ENCODE results near the gene CCDC146. TPM values are rescaled to one million over a fixed set of nuclear protein-coding genes. Genes with fewer than 3 reads are reported as not detected.

CCDC146 gene
- total and polyA plus RNA-seq, 10 of the 15 experiments (the other 5 are each of a cell fraction or from before 2014, with no cell fraction given) = 0.28 to 5.3 (median 1.3) TPM

DNA sequence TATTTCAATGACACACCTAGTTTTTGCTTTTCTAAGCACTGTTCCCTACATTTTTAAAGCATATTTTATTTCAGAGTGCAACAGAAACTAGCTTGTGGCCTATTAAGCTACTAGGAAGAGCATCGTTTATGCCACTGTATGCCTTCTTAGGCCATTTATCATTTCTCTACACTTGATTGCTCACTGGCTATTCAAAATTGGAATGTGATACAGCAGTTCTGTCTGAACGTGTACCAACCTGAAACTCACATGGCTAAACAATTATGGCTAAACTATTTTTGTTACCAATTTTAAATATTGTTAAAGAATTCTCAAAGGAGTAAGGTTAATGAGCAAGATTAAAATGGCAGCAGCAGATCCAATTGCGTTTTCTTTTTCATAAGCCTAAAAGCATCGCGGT is 188.6 kb downstream of the CCDC146 start:
- Histone ChIP-seq H3K79me2 (ENCODE audit: control insufficient read depth, insufficient read depth, low read length) (no peaks in the 10 kb centered on the region), H3K4me1 (ENCODE audit: control insufficient read depth, insufficient read depth, low read length) (no peaks in the 10 kb centered on the region), H3K4me2 (ENCODE audit: control insufficient read depth, insufficient read depth) (no peak overlapping the region), H2AFZ (ENCODE audit: control insufficient read depth, low read depth, low read length) (no peak overlapping the region), H3K27me3 (replicated peaks in 1 of 2; ENCODE audit: control insufficient read depth in 2 of 2, insufficient read depth in 2 of 2, low read length in 1 of 2) (no peaks in the 10 kb centered on the region), H3K9me3 (replicated peaks; ENCODE audit: control insufficient read depth, insufficient read depth, low read length) (no peaks in the 10 kb centered on the region), H3K36me3 (ENCODE audit: control insufficient read depth in 2 of 2, insufficient read depth in 2 of 2, low read length in 1 of 2) (peaks cover 3 to 4% of the 10 kb centered on the region in 2 experiments; a peak in 2 of 4 replicates), H3K9ac (ENCODE audit: control insufficient read depth, insufficient read depth, low read length) (no peak overlapping the region), H3K4me3 (no peak overlapping the region), H4K20me1 (ENCODE audit: control insufficient read depth, insufficient read depth) (no peaks in the 10 kb centered on the region), H3K27ac (ENCODE audit: control insufficient read depth, insufficient read depth) (no peak overlapping the region)
- intact Hi-C loops (cut with micrococcal nuclease; ENCODE audit: unreplicated experiment) = no loop called here
- BruUV-seq (replicated peaks) = no TSS peak
- CTCF ChIA-PET = interaction anchor here (0.9 to 1.1 kb wide), 3 partner anchors 8 to 15 kb away, joined by 3 to 4 read pairs (median 3); no protein-coding TSS in a partner anchor
- POLR2A ChIA-PET = no interaction called here
- WGBS (ENCODE audit: insufficient coverage, insufficient replicate concordance, low lambda C conversion rate, missing lambda C conversion rate) = 89% methylated on average over 5 of the region's 5 CpGs
- ATAC-seq (no peak), FAIRE-seq (no peak), DNase-seq (ENCODE audit: low read depth, low spot score) (no peak)
- RAD21 ChIA-PET (ENCODE audit: unreplicated experiment) = no interaction called here
- in situ Hi-C loops (cut with MboI) = no loop called here
- SMC1A ChIA-PET (ENCODE audit: uncharacterized antibody, unreplicated experiment) = interaction anchor here (1.0 kb wide), 1 partner anchor 277 kb away, joined by 3 read pairs; no protein-coding TSS in a partner anchor
- no peak for TF ChIP-seq TARDBP (IDR thresholded peaks at IDR 0.05; ENCODE audit: borderline replicate concordance)

DNA sequence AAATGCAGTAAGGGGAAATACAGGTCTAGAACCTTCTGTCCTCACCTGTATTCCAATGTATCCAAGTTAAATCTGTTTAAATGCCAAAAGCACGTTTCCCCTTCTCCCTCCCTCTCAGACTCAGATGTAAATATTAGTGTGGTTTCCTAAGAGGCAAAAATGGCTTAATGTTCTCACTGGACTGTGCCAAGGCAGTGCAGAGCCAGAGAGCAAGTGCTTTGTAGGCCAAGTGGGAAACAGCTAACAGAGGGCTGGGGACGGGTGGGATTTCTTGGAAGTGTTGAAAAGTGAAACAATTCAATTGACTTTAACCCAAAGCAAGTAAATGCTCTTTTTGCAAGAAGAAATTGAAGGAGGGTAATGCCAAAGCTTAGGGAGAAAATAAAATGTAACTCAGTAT is 190.7 kb downstream of the CCDC146 start:
- Histone ChIP-seq H2AFZ (ENCODE audit: control insufficient read depth, low read depth, low read length) (no peak overlapping the region), H4K20me1 (ENCODE audit: control insufficient read depth, insufficient read depth) (no peaks in the 10 kb centered on the region), H3K4me1 (ENCODE audit: control insufficient read depth, insufficient read depth, low read length) (no peaks in the 10 kb centered on the region), H3K4me2 (ENCODE audit: control insufficient read depth, insufficient read depth) (no peak overlapping the region), H3K9ac (ENCODE audit: control insufficient read depth, insufficient read depth, low read length) (no peak overlapping the region), H3K79me2 (ENCODE audit: control insufficient read depth, insufficient read depth, low read length) (no peaks in the 10 kb centered on the region), H3K27ac (ENCODE audit: control insufficient read depth, insufficient read depth) (no peak overlapping the region), H3K9me3 (replicated peaks; ENCODE audit: control insufficient read depth, insufficient read depth, low read length) (no peaks in the 10 kb centered on the region), H3K4me3 (no peak overlapping the region), H3K27me3 (replicated peaks in 1 of 2; ENCODE audit: control insufficient read depth in 2 of 2, insufficient read depth in 2 of 2, low read length in 1 of 2) (no peaks in the 10 kb centered on the region), H3K36me3 (ENCODE audit: control insufficient read depth in 2 of 2, insufficient read depth in 2 of 2, low read length in 1 of 2) (peaks cover 3 to 4% of the 10 kb centered on the region in 2 experiments; a peak in 2 of 4 replicates)
- TF ChIP-seq POU2F2 (IDR thresholded peaks at IDR 0.05; ENCODE audit: borderline replicate concordance, low read depth, low read length) (no peak), NFYB (IDR thresholded peaks at IDR 0.05; ENCODE audit: insufficient read depth, low read depth, low read length) (no peak), FOXM1 (IDR thresholded peaks at IDR 0.05; ENCODE audit: low read depth, low read length) (no peak)
- TF ChIP-seq, protein P1, sequence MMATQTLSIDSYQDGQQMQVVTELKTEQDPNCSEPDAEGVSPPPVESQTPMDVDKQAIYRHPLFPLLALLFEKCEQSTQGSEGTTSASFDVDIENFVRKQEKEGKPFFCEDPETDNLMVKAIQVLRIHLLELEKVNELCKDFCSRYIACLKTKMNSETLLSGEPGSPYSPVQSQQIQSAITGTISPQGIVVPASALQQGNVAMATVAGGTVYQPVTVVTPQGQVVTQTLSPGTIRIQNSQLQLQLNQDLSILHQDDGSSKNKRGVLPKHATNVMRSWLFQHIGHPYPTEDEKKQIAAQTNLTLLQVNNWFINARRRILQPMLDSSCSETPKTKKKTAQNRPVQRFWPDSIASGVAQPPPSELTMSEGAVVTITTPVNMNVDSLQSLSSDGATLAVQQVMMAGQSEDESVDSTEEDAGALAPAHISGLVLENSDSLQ (IDR thresholded peaks at IDR 0.05) = no peak
- ATAC-seq (no peak), FAIRE-seq (no peak), DNase-seq (ENCODE audit: low read depth, low spot score) (no peak)
- ChIA-PET RAD21 (ENCODE audit: unreplicated experiment) (no interaction called here), SMC1A (ENCODE audit: uncharacterized antibody, unreplicated experiment) (interaction anchor here (1.3 kb wide), 1 partner anchor 14 kb away, joined by 4 read pairs; no protein-coding TSS in a partner anchor), POLR2A (no interaction called here), CTCF (no interaction called here)
- intact Hi-C loops (cut with micrococcal nuclease; ENCODE audit: unreplicated experiment) = no loop called here
- 75% methylated on average over 2 of the region's 2 CpGs for WGBS (ENCODE audit: insufficient coverage, insufficient replicate concordance, low lambda C conversion rate, missing lambda C conversion rate)
- BruUV-seq (replicated peaks) = no TSS peak
- in situ Hi-C loops (cut with MboI) = no loop called here

Data from GM12878 (cell line).